ENCODE measurements around the gene VENTX. TPM values are rescaled to one million over a fixed set of nuclear protein-coding genes. Genes with fewer than 3 reads are reported as not detected.

VENTX gene
- total RNA-seq, 4 donors from 2014 or later = 0.46 to 2.5 (median 2.0) TPM

DNA sequence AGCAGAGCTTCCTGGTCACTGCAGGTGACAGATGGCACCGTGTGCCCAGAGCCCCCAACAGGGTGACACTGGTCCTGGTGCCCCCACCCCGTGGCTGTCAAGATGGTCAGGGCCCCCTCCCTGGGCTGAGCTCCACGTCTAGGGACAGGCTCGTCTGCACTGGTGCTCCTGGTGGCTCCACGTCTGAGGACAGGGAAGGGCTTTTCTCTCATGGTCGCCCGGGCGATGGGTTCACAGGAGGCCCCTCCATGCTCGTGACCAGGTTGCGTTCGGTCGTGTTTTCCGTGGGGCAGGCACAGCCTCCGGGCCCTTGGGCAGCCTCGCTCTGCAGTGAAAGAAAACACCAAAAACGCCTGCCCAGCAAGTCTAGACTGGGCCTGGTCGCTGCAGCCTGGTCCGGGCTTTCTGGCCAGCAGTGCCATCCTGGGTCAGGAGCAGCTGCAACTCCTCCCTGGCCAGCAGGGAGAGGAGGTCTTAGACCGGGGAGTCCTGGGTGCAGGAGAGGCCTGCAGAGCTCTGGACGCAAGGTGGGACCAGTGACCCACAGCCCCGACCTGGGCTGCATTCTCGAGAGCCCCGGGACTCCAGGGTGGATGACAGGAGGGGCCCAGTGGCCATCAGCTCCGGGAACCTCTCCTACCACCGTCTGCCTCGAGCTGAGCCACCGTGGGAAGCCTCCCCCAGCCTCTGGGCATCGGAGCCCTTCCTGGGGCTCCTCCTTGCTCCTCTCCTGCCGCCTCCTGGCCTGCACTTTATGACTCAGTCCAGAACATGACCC, 35.5 kb upstream of the VENTX start:
- intact Hi-C loops (cut with DNase I) = no loop called here
- no peaks in the 10 kb centered on the region for H3K9me3 ChIP-seq
- peaks cover 0 to 30% (median 0%) of the 10 kb centered on the region in 4 donors for H3K27me3 ChIP-seq
- H3K27ac ChIP-seq (replicated peaks in 1 of 4) = no peak overlapping the region
- H3K36me3 ChIP-seq = no peaks in the 10 kb centered on the region
- 79% methylated on average over 10 of the region's 29 CpGs for WGBS
- H3K4me3 ChIP-seq = no peak overlapping the region
- H3K4me1 ChIP-seq = no peaks in the 10 kb centered on the region
- no peak for DNase-seq (ENCODE audit: extremely low spot score)
- TF ChIP-seq EP300 (IDR thresholded peaks at IDR 0.05) = no peak
- TF ChIP-seq POLR2A (IDR thresholded peaks at IDR 0.05; ENCODE audit: low read depth) = no peak
- TF ChIP-seq, protein P1, sequence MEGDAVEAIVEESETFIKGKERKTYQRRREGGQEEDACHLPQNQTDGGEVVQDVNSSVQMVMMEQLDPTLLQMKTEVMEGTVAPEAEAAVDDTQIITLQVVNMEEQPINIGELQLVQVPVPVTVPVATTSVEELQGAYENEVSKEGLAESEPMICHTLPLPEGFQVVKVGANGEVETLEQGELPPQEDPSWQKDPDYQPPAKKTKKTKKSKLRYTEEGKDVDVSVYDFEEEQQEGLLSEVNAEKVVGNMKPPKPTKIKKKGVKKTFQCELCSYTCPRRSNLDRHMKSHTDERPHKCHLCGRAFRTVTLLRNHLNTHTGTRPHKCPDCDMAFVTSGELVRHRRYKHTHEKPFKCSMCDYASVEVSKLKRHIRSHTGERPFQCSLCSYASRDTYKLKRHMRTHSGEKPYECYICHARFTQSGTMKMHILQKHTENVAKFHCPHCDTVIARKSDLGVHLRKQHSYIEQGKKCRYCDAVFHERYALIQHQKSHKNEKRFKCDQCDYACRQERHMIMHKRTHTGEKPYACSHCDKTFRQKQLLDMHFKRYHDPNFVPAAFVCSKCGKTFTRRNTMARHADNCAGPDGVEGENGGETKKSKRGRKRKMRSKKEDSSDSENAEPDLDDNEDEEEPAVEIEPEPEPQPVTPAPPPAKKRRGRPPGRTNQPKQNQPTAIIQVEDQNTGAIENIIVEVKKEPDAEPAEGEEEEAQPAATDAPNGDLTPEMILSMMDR (IDR thresholded peaks at IDR 0.05) = no peak

GRCh38 chr10:133202778-133203651, 34.6 kb upstream of the VENTX start:
- Histone ChIP-seq H3K9me3 (no peaks in the 10 kb centered on the region), H3K27me3 (peaks cover 0 to 28% (median 0%) of the 10 kb centered on the region in 4 donors), H3K4me1 (no peaks in the 10 kb centered on the region), H3K27ac (replicated peaks in 1 of 4) (no peak overlapping the region), H3K4me3 (no peak overlapping the region), H3K36me3 (no peaks in the 10 kb centered on the region)
- DNase-seq (ENCODE audit: extremely low spot score) = no peak
- intact Hi-C loops (cut with DNase I) = no loop called here
- WGBS = 86% methylated on average over 59 of the region's 62 CpGs
- no peak for TF ChIP-seq POLR2A (IDR thresholded peaks at IDR 0.05; ENCODE audit: low read depth)
- no peak for TF ChIP-seq EP300 (IDR thresholded peaks at IDR 0.05)
- no peak for TF ChIP-seq POLR2AphosphoS5 (IDR thresholded peaks at IDR 0.05)

GRCh38 chr10:133203652-133204195, 33.9 kb upstream of the VENTX start:
- Histone ChIP-seq H3K4me3 (no peak overlapping the region), H3K27me3 (peaks cover 0 to 21% (median 0%) of the 10 kb centered on the region in 4 donors), H3K36me3 (no peaks in the 10 kb centered on the region), H3K4me1 (no peaks in the 10 kb centered on the region), H3K9me3 (no peaks in the 10 kb centered on the region), H3K27ac (replicated peaks in 1 of 4) (no peak overlapping the region)
- TF ChIP-seq, protein P1 (IDR thresholded peaks at IDR 0.05) = no peak
- TF ChIP-seq POLR2A (IDR thresholded peaks at IDR 0.05; ENCODE audit: low read depth) (no peak), POLR2AphosphoS5 (IDR thresholded peaks at IDR 0.05) (no peak), EP300 (IDR thresholded peaks at IDR 0.05) (no peak)
- intact Hi-C loops (cut with DNase I) = no loop called here
- DNase-seq (ENCODE audit: extremely low spot score) = no peak
- WGBS = 85% methylated on average over 24 of the region's 31 CpGs

- Histone ChIP-seq H3K9me3 (no peaks in the 10 kb centered on the region), H3K4me1 (no peaks in the 10 kb centered on the region), H3K4me3 (no peak overlapping the region), H3K27ac (replicated peaks in 1 of 4) (no peak overlapping the region), H3K36me3 (no peaks in the 10 kb centered on the region), H3K27me3 (peaks cover 0 to 19% (median 0%) of the 10 kb centered on the region in 4 donors)
- WGBS = 93% methylated on average over 15 of the region's 38 CpGs
- intact Hi-C loops (cut with DNase I) = no loop called here
- TF ChIP-seq EP300 (IDR thresholded peaks at IDR 0.05) = no peak
- no peak for TF ChIP-seq POLR2AphosphoS5 (IDR thresholded peaks at IDR 0.05)
- TF ChIP-seq, protein P1 (IDR thresholded peaks at IDR 0.05) = no peak
- TF ChIP-seq POLR2A (IDR thresholded peaks at IDR 0.05; ENCODE audit: low read depth) = no peak
- no peak for DNase-seq (ENCODE audit: extremely low spot score)
Observed at GRCh38 chr10:133204226-133205015, 33.2 kb upstream of the VENTX start.
